NCI-H1092 treated with DMSO at 0.1 percent for 48 hours (cell line): ENCODE data around the gene OCLN.
"Not testable (repeated sequence)": the region's sequence is repeated elsewhere in the genome, so short reads cannot be mapped to it uniquely, and the experiment has no call there.

Experiments used
- DNase-seq: peaks from one replicate; lab custom pipeline; 2025; lab: John Stamatoyannopoulos, UW

OCLN gene

GRCh38 chr5:69492391-69492922 lies at the start of gene OCLN:
Gene OCLN (plus strand): TSS chr5:69492790. CDS start chr5:69504245, 11,455 bp downstream.
- DNase-seq, result peak; percentile 4

- DNase-seq, result no peak
These were observed 48.3 kb upstream of the OCLN start for GRCh38 chr5:69444127-69444754.

- no peak for DNase-seq
These were observed 43.1 kb upstream of the OCLN start for GRCh38 chr5:69449511-69449910.

GRCh38 chr5:69450116-69450515 lies 42.5 kb upstream of the OCLN start:
- no peak for DNase-seq

GRCh38 chr5:69450527-69450926 lies 42.1 kb upstream of the OCLN start:
- DNase-seq, result not testable (repeated sequence)

GRCh38 chr5:69451941-69452647 lies 40.5 kb upstream of the OCLN start:
- no peak for DNase-seq

- not testable (repeated sequence) for DNase-seq
These were observed 39.1 kb upstream of the OCLN start for GRCh38 chr5:69453487-69453886.

GRCh38 chr5:69454460-69455249 lies 37.9 kb upstream of the OCLN start:
- DNase-seq, result no peak

- not testable (repeated sequence) for DNase-seq
These were observed 37.1 kb upstream of the OCLN start for GRCh38 chr5:69455428-69455988.

GRCh38 chr5:69462170-69462569 lies 30.4 kb upstream of the OCLN start:
- no peak for DNase-seq

GRCh38 chr5:69466375-69466774 lies 26.2 kb upstream of the OCLN start:
- DNase-seq, result not testable (repeated sequence)

GRCh38 chr5:69467442-69468225 lies 25.0 kb upstream of the OCLN start:
- no peak for DNase-seq

GRCh38 chr5:69468631-69469030 lies 24.0 kb upstream of the OCLN start:
- no peak for DNase-seq

GRCh38 chr5:69471516-69471915 lies 21.1 kb upstream of the OCLN start:
- DNase-seq, result not testable (repeated sequence)

GRCh38 chr5:69472535-69473143 lies 20.0 kb upstream of the OCLN start:
- DNase-seq, result not testable (repeated sequence)

GRCh38 chr5:69477170-69477569 lies 15.4 kb upstream of the OCLN start:
- no peak for DNase-seq

- not testable (repeated sequence) for DNase-seq
These were observed 14.3 kb upstream of the OCLN start for GRCh38 chr5:69478296-69478695.

GRCh38 chr5:69484891-69485290 lies 7.7 kb upstream of the OCLN start:
- no peak for DNase-seq

GRCh38 chr5:69485471-69485870 lies 7.1 kb upstream of the OCLN start:
- DNase-seq, result no peak

GRCh38 chr5:69489246-69489645 lies 3.3 kb upstream of the OCLN start:
- no peak for DNase-seq

- no peak for DNase-seq
These were observed 1.6 kb upstream of the OCLN start for GRCh38 chr5:69491027-69491426.
